HG02759 (cell line): ENCODE data around the gene EML4.
"Not testable (repeated sequence)": the region's sequence is repeated elsewhere in the genome, so short reads cannot be mapped to it uniquely, and the experiment has no call there.

ENCODE experiments used
- ATAC-seq: cut with Tn5 transposase; IDR thresholded peaks from one replicate; pipeline ENCODE4 v1.9.1; 2021; ENCODE audit warnings: mild to moderate bottlenecking, moderate library complexity; ENCODE audit not compliant: unreplicated experiment

Gene EML4

DNA sequence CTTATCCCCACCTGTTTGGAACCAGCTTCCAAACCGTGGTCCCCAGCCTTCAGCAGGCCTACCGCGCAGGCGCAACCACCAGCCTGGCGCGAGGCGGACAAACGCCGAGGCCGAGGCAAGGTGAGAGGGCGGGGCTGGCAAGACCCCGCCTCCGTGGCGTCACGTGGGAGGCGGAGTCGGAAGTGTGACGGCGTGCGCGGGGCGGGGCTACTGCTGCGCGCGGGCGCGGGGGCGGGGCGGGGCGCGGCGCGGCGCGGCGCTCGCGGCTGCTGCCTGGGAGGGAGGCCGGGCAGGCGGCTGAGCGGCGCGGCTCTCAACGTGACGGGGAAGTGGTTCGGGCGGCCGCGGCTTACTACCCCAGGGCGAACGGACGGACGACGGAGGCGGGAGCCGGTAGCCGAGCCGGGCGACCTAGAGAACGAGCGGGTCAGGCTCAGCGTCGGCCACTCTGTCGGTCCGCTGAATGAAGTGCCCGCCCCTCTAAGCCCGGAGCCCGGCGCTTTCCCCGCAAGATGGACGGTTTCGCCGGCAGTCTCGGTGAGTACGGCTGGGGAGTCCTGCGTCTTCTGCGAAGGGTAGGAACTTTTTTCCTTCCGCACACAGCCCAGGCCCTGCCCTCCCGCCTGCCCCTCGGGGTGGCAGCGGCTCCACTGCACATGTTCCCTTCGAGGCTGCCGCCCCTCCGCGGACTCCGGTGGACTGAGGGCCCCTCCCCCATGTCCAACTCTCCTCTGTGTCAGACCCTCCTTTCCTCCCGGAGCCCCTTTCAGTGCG is at the start of gene EML4:
Gene EML4, plus strand, starts transcription at position 254 of the 774 bp plus-strand sequence. Its CDS starts 259 bp downstream, at position 513.
- ATAC-seq = peak; percentile 91

GRCh38 chr2:42123426-42123825 is 45.7 kb upstream of the EML4 start:
- ATAC-seq = no peak

DNA sequence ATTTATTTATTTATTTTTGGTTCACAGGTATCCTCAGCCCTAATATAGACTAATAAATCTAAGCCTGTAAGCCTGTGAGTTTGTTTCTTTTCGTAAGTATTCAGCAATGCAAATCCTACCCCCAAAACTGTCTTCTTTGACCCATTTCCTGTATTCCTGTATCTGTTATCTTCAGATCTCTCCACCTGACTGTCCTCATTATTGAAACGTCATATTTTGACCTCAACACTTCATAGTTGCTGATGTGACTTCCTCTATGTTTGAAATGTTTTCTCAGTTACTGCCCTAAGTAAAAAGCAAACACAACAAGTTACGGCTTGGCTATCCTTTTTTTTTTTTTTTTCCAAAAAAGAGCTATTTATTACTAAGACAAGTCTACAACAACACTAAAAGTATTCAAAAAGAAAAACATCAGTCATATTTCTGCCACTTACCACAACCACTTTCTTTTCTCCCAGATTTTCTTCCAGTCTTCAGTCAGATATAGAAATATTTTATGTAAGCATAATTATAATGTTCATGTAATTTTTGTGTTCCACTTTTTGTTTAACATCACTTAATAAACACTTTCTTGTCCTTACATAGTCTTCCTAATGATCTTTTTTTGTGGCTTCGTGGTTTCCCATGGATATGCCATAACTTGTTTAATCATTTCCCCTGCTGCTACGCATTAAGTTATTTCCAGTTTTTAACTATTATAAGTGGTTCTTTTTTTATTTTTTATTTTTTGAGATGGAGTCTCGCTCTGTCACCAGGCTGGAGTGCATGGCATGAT is 45.0 kb upstream of the EML4 start:
- peak; percentile 41 for ATAC-seq

- no peak for ATAC-seq
Observed at GRCh38 chr2:42125841-42126594, 43.1 kb upstream of the EML4 start.

GRCh38 chr2:42126873-42127272 is 42.3 kb upstream of the EML4 start:
- ATAC-seq = not testable (repeated sequence)

GRCh38 chr2:42127425-42128424 is 41.4 kb upstream of the EML4 start:
- ATAC-seq = peak; percentile 58

GRCh38 chr2:42128721-42129486 is 40.2 kb upstream of the EML4 start:
- no peak for ATAC-seq

DNA sequence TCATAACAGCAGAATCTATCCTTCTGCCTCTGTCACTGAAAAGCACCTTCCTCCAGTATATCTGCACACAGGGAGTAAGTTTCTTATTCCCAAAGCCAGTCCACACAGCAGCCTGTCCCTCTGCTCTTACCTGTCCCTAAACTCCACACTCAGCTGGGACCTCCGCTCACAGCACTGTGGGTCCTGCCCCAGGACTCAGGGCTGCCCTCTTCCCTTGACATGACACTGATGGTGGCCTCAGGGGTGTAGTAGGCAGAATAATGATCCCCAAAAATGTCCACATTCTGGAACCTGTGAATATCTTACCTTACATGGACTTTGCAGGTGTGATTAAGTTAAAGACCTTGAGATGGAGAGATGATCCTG is 39.7 kb upstream of the EML4 start:
- ATAC-seq = no peak

DNA sequence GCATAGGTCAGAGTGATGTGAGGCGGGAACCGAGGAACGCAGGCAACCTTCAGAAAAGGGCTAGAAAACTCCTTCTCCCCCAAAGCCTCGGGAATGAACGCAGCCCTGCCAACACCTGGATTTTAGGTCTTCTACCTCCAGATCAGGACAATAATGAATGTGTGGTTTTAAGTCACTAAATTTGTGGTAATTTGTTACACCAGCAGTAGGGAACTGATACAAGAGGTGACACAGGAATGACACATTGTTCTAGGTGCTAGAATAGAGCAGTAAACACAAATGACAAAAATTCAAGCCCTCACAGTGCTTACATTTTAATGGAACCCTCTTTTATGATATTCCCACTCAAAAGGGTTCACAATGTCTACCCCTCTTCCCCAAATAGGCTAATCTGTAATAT is 39.2 kb upstream of the EML4 start:
- ATAC-seq = no peak

- ATAC-seq = not testable (repeated sequence)
Observed at GRCh38 chr2:42130858-42131257, 38.3 kb upstream of the EML4 start.

GRCh38 chr2:42132191-42132965 is 36.8 kb upstream of the EML4 start:
- no peak for ATAC-seq

- peak; percentile 90 for ATAC-seq
Observed at GRCh38 chr2:42132966-42133641, 36.0 kb upstream of the EML4 start.

DNA sequence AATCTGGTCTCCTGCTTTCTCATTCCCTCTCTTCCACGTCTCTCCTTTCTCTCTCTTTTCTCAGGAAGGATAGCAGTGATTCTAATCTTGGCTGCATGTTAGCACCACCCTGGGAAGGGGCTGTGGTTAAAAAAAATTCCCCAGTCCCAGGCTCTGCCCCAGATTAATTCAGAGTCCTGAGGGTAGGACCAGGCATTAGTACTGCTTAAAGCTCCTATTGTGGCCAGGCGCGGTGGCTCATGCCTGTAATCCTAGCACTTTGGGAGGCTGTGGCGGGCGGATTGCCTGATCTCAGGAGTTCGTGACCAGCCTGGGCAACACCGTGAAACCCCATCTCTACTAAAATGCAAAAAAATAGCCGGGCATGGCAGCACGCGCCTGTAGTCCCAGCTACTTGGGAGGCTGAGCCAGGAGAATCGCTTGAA is 35.4 kb upstream of the EML4 start:
- no peak for ATAC-seq

- not testable (repeated sequence) for ATAC-seq
Observed at GRCh38 chr2:42134401-42134932, 34.7 kb upstream of the EML4 start.

DNA sequence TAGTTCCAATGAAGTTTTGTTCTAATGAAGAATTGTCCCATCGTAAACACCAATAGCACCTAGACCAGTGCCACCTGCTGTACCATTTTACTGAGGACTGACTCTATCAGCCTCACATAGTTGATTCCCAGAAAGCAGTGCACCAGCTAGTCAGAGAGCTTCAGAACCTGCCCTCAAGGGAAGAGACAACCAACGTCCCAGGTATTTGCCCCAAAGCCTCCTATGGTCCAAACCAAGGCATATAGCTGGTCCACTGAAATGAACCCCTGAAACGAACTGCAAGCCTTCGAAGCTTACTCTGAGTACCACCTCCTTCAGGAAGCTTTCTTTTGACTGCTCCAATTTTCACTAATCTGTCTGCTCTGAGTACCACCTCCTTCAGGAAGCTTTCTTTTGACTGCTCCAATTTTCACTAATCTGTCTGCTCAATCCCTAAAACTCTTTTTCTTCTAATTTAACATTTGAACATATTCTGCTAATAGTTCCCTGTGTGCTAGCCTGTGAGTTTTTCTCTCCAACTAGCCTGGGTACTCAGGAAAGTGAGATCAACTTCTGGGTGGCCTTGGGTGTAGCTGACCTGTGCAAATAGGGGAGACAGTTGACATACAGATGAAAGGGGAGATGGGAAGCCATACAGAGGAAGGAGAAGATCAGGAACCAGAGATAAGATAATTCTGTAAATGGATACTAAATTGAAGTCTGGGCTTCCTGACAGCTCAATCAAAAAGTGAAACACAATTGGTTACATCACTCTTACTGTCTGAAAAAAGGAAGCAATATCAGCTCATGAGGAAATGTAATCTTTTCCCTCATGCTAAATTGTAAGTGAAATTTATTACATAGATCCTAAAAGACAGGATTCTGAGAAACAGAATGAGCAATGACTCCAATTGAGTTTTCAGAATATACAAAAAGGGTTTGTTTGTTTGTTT is 33.5 kb upstream of the EML4 start:
- ATAC-seq = no peak

- no peak for ATAC-seq
Observed at GRCh38 chr2:42136782-42137124, 32.4 kb upstream of the EML4 start.
